GM19239 (cell line): ENCODE measurements around the gene C1QBP.
"Not testable (repeated sequence)": the region's sequence is repeated elsewhere in the genome, so short reads cannot be mapped to it uniquely, and the experiment has no call there.

Experiments
- DNase-seq: peaks from one replicate; pipeline ENCODE4 v3.0.0; 2011; ENCODE audit warnings: low spot score; ENCODE audit not compliant: insufficient read length
- FAIRE-seq: peaks from 2 replicates; lab custom pipeline; 2011; peaks lifted over from hg19 to GRCh38; lab: Jason Lieb, UNC

The C1QBP gene

GRCh38 chr17:5438716-5439445, at the start of gene C1QBP:
C1QBP (minus strand) TSS chr17:5439155; CDS start chr17:5439073, 82 bp downstream.
- FAIRE-seq (peak; percentile 95), DNase-seq (peak; percentile 92)

- no peak for FAIRE-seq
- DNase-seq = no peak
These were observed 49.8 kb upstream of the C1QBP start for GRCh38 chr17:5488752-5489151.

- DNase-seq (peak; percentile 91), FAIRE-seq (peak; percentile 96)
These were observed 47.5 kb upstream of the C1QBP start, which contains the start of gene MIS12 for GRCh38 chr17:5486206-5487124. MIS12 (plus strand) TSS chr17:5486566; CDS start chr17:5488863, 2,297 bp downstream.

DNA sequence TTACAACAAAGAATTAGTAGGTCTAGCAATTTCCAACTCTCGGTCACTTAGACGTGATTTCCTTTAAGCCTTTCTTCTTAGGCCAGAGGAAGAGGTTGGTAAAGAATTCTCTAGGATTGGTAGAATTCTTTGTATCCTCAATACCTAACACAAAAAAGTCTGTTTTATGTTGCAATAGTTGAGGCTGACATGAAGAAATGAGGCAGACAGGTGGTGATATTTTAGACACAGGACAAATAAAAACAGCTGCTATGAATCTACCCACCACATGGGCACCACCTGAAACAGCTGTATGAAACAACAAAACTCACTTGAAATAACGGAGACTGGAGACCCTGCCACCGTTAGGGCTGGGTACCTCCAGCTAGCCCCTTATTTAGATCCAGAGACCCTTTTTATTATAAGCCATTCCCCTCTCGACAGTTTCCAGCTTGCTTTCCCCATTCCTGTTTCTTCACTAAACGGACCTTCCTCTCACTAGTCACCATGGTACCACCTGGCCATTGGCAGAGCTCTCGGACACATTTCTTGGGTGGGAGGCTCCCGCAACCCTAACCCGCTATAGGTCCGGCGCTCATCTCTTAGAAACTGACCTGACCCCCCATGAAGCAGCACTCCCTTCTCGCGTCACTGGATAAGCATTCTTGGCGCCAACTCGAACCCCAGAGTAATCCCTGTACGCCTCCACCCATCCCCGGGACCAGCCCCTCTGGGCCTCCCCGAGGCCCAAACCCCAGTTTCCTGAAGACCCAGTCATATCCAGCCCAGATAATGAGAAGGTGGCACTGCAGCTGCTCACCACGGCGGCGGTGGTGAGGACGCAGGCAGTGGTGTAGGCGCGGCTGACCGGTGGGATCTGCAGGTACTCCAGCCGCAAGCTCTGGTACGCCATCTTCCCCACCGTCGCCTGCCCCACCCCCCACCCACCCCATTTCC, 46.6 kb upstream of the C1QBP start, which contains the start of gene DERL2:
DERL2 (minus strand) TSS at position 909 of the 936 bp plus-strand sequence; CDS start at position 892, 17 bp downstream.
- DNase-seq = no peak

GRCh38 chr17:5481451-5481850, 42.5 kb upstream of the C1QBP start:
- DNase-seq (no peak), FAIRE-seq (no peak)

More for the DNA sequence above, 46.6 kb upstream of the C1QBP start, which contains the start of gene DERL2:
- peak; percentile 67 for FAIRE-seq

GRCh38 chr17:5480962-5481361, 42.0 kb upstream of the C1QBP start:
- DNase-seq (no peak), FAIRE-seq (no peak)

DNA sequence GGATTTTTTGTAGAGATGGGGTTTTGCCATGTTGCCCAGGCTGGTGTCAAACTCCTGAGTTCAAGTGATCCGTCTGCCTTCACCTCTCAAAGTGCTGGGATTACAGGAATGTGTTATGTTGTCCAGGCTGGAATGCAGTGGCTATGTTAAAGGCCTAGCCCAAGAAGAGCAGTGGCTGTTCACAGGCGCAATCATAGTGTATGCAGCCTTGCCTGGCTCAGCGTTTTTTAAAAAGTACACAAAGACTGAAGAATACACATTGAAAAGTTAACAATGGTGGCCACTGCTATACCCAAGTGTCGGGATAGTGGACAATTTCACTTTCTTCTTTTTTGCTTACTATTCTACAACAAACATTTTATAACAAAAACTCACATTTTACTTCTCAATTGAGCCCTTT, 40.0 kb upstream of the C1QBP start:
- DNase-seq (no peak), FAIRE-seq (no peak)

GRCh38 chr17:5473906-5474305, 35.0 kb upstream of the C1QBP start:
- FAIRE-seq (no peak), DNase-seq (no peak)

GRCh38 chr17:5472511-5472910, 33.6 kb upstream of the C1QBP start:
- DNase-seq (no peak), FAIRE-seq (no peak)

GRCh38 chr17:5468075-5468473, 29.1 kb upstream of the C1QBP start:
- DNase-seq (no peak), FAIRE-seq (peak; percentile 77)

DNA sequence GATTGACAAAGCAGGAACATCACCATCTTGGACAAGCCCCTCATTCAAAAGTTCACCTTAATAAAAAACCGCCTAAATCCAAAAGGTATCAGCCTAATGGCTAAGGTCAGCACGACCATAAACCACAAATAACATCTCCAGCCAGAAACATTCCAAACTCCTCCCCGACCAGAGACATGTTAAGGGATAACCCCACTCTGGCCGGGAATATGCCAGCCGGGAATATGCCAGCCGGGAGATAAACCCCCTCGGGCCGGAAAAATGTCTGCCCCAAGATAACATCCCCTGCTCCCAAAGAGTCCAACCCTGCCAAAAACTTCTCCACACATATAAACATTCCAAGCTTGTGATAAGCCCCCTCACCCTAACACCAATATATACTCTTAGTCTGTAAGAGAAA, 28.5 kb upstream of the C1QBP start:
- FAIRE-seq (peak; percentile 21), DNase-seq (no peak)

DNA sequence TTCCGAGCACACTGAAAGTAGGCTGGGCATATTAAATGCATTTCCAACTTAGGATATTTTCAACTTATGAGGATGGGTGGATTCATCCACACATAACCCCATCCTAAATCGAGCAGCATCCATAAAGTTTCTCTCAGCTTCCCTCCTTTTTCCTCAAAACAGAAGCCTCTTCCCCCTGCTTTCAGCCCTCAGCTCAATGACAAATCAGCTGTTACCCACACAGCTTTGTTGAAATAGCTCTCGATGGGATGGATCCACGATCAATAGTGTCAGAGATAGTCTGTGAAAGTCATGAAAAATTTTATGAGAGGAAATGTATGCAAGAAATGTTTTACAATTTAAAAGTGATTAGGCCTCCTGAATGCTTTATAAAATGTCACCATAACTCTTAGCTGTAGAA, 27.3 kb upstream of the C1QBP start:
- peak; percentile 23 for FAIRE-seq
- no peak for DNase-seq

GRCh38 chr17:5464717-5465507, 26.0 kb upstream of the C1QBP start:
- DNase-seq (no peak), FAIRE-seq (no peak)

DNA sequence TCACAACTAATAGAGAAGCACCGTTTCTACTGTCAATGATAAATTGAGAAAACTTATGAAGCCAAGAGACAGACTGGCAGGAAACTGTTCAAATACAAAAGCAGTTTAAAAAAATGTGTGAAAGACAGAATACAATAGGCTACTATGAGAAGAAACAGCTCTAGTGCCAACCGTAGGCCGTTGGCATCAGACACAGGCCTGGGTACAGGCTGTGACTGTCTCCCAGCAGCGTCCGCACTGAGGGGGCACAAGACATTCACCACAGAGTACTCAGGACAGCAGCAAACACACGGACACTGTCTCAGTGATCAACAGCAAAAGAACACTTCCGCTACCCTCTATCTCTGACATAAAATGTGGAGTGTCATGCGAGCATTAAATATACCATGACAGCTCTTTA, 7.8 kb upstream of the C1QBP start:
- no peak for DNase-seq
- no peak for FAIRE-seq

GRCh38 chr17:5444209-5444608, 5.3 kb upstream of the C1QBP start:
- DNase-seq (no peak), FAIRE-seq (no peak)

GRCh38 chr17:5443728-5444127, 4.8 kb upstream of the C1QBP start:
- FAIRE-seq = no peak

DNA sequence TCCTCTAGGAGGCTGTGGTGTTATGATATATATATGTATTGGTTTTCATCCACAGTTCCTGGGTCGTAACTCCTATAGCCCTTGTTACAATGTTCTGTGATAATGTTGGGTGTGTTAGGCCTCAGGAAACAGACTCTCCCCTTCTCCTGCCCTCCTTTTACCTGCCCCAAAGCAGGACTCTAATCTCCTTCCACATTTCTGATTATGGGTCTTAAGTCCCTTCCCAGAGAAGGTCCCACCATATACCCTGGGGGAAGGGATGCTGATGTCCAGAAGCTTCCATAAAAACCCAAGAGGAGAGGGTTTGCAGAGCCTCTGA, 450 bp upstream of the C1QBP start:
- no peak for FAIRE-seq
- DNase-seq = no peak

More at GRCh38 chr17:5443728-5444127, 4.8 kb upstream of the C1QBP start:
- DNase-seq = no peak

- DNase-seq (no peak), FAIRE-seq (no peak)
These were observed 1.1 kb downstream of the C1QBP start for GRCh38 chr17:5437721-5438317.

DNA sequence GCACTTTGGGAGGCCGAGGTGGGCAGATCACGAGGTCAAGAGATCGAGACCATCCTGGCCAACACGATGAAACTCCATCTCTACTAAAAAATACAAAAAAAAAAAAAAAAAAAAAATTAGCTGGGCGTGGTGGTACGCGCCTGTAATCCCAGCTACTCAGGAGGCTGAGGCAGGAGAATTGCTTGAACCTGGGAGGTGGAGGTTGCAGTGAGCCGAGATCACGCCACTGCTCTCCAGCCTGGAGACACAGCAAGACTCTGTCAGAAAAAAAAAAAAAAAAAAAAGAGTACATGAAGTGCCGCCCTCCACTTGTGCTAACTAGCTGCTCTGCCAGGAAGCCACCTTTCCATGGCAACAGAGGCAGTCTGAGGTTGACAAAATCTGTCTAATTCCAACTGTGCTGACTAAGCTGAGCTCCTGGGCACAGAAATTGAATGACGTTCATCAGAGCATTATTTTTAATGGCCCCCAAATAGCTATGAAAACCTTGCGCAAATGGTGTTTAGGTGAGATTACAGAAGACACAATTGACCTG, 3.1 kb downstream of the C1QBP start:
- FAIRE-seq, DNase-seq: not testable (repeated sequence)
